GM08714 (cell line): Measurements from ENCODE around the gene ADK.
"Not testable (repeated sequence)": the region's sequence is repeated elsewhere in the genome, so short reads cannot be mapped to it uniquely, and the experiment has no call there.

Source experiments
- H3K4me3 ChIP-seq: fragments of 200-500 bp; sonication (Bioruptor generic); 2 replicates; pipeline ENCODE4 v1.5.1; 2014; ENCODE audit warnings: mild to moderate bottlenecking, low read length, inconsistent platforms
- ZNF274 ChIP-seq: IDR thresholded peaks from 2 replicates; pipeline ENCODE4 v1.6.1; 2012; ENCODE audit warnings: mild to moderate bottlenecking, low read depth, low read length

ADK gene

GRCh38 chr10:74342991-74343390, 192.0 kb downstream of the ADK start:
- no peak overlapping the region for H3K4me3 ChIP-seq
- no peak for TF ChIP-seq ZNF274

GRCh38 chr10:74343804-74344203, 192.8 kb downstream of the ADK start:
- H3K4me3 ChIP-seq = no peak overlapping the region
- no peak for TF ChIP-seq ZNF274

- no peak for TF ChIP-seq ZNF274
- H3K4me3 ChIP-seq = no peak overlapping the region
These were observed 193.3 kb downstream of the ADK start for GRCh38 chr10:74344306-74344705.

GRCh38 chr10:74347522-74347921, 196.5 kb downstream of the ADK start:
- no peak overlapping the region for H3K4me3 ChIP-seq
- TF ChIP-seq ZNF274 = no peak

- not testable (repeated sequence) for H3K4me3 ChIP-seq
These were observed 202.0 kb downstream of the ADK start for GRCh38 chr10:74353021-74353420.

GRCh38 chr10:74361678-74362077, 210.7 kb downstream of the ADK start:
- no peak overlapping the region for H3K4me3 ChIP-seq
- TF ChIP-seq ZNF274 = no peak

GRCh38 chr10:74363727-74364126, 212.7 kb downstream of the ADK start:
- no peak overlapping the region for H3K4me3 ChIP-seq
- no peak for TF ChIP-seq ZNF274

GRCh38 chr10:74365109-74365508, 214.1 kb downstream of the ADK start:
- no peak overlapping the region for H3K4me3 ChIP-seq
- no peak for TF ChIP-seq ZNF274

GRCh38 chr10:74371696-74372095, 220.7 kb downstream of the ADK start:
- no peak for TF ChIP-seq ZNF274
- no peak overlapping the region for H3K4me3 ChIP-seq

- TF ChIP-seq ZNF274 = no peak
- H3K4me3 ChIP-seq = no peak overlapping the region
These were observed 222.0 kb downstream of the ADK start for GRCh38 chr10:74373059-74373458.

GRCh38 chr10:74377476-74377875, 226.5 kb downstream of the ADK start:
- H3K4me3 ChIP-seq = no peak overlapping the region
- TF ChIP-seq ZNF274 = no peak

GRCh38 chr10:74379474-74379873, 228.5 kb downstream of the ADK start:
- no peak for TF ChIP-seq ZNF274

GRCh38 chr10:74380795-74381194, 229.8 kb downstream of the ADK start:
- no peak overlapping the region for H3K4me3 ChIP-seq
- no peak for TF ChIP-seq ZNF274

More at GRCh38 chr10:74379474-74379873, 228.5 kb downstream of the ADK start:
- H3K4me3 ChIP-seq = no peak overlapping the region

GRCh38 chr10:74381291-74381853, 230.4 kb downstream of the ADK start:
- no peak overlapping the region for H3K4me3 ChIP-seq
- TF ChIP-seq ZNF274 = no peak

GRCh38 chr10:74382663-74383062, 231.6 kb downstream of the ADK start:
- TF ChIP-seq ZNF274 = no peak
- no peak overlapping the region for H3K4me3 ChIP-seq

- H3K4me3 ChIP-seq = no peak overlapping the region
- no peak for TF ChIP-seq ZNF274
These were observed 232.6 kb downstream of the ADK start for GRCh38 chr10:74383642-74384041.
